Activated naive CD4-positive, alpha-beta T cell treated with anti-CD3 and anti-CD28 coated beads, Interleukin-2, amount 50 U/mL, for 16 hours (primary cell): Measurements from ENCODE around the gene MAMLD1.

Experiments
- DNase-seq: peaks from one replicate; pipeline ENCODE4 v3.0.0-alpha.2; 2020

The MAMLD1 gene

GRCh38 chrX:150358651-150359050 is 4.5 kb upstream of the MAMLD1 start:
- DNase-seq = no peak

DNA sequence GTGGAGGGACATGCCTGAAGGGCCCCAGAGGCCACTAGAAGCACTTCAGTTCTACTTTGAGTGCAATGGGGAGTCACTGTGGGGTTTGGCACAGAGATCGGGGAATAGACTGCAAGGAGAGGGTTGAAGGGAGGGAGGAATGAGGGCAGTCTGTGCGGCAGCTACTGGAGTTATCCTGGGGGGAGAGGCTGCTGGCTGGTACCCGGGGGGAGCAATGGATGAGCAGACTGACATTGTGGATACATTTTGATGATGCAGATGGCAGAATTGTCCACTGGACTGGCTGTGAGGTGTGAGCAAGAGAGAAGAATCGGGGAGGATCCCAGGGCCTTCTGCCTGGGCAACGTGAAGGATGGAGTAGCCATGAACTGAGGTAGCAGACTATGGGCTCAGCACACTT is 2.8 kb upstream of the MAMLD1 start:
- no peak for DNase-seq

- peak; percentile 13 for DNase-seq
Observed at GRCh38 chrX:150361070-150361776, 1.9 kb upstream of the MAMLD1 start.

DNA sequence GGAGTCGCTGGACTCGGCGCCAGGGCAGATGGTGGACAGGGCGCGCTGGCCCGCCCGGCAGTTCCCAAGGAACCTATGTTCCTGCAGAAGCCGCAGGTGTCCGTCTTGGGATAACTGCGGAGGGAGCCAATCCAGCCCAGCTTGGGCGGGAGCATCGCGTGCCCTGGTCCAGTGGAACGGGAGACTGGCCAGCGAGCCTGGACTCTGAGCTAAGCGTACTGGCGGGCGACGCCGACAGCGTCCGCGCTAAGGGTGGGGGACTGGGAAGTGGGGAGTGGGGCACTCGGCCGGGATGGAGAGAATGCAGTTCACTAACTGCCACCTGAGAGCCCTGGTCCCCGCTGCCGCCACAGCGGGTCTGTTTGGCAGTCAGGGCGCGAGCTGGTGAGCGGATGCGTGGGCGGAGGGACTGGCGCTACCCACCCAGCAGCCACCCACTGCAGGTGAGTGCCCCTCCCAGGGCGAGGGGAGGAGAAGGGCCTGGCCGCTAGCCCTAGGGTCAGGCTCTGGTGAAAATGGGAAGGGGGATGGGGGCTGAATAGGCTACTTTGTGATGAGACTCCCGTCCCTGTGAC is 1.3 kb upstream of the MAMLD1 start:
- peak; percentile 22 for DNase-seq

GRCh38 chrX:150363561-150364346 is 637 bp downstream of the MAMLD1 start:
- peak; percentile 14 for DNase-seq

DNA sequence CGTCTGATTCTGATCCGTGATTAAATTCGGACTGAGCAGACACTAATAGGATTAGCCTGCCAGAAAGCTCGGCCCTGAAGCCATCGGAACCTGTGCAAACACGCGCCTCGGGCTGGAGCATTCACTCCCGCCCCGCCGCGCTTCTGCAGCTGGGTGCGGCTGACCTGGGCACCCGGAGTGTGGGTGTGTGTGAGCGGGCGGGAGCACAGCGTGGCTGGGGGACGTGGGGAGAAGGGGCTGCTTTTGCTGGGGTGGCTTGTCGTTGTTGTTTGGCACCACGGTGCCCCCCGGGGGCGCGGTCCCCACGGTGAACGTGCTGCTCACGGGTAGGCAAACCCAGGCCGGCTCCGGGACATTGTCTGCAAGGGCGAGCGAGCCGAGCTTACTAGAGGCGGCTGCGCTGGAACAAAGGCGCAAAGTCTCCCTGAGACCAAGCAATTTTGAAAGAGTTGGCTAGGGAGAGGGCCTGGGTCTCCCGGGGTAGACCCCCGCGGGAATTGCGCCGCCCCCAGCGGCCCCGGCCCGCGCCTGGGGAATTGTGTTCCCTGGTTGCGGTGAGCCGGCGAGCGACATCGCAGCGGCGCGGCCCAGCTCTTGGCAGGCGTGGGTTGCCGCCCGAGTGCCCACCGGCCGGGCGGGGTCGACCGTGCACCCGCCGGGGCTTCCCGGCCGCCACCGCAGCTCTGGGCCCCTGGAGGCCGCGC is 1.4 kb downstream of the MAMLD1 start:
- peak; percentile 23 for DNase-seq

DNA sequence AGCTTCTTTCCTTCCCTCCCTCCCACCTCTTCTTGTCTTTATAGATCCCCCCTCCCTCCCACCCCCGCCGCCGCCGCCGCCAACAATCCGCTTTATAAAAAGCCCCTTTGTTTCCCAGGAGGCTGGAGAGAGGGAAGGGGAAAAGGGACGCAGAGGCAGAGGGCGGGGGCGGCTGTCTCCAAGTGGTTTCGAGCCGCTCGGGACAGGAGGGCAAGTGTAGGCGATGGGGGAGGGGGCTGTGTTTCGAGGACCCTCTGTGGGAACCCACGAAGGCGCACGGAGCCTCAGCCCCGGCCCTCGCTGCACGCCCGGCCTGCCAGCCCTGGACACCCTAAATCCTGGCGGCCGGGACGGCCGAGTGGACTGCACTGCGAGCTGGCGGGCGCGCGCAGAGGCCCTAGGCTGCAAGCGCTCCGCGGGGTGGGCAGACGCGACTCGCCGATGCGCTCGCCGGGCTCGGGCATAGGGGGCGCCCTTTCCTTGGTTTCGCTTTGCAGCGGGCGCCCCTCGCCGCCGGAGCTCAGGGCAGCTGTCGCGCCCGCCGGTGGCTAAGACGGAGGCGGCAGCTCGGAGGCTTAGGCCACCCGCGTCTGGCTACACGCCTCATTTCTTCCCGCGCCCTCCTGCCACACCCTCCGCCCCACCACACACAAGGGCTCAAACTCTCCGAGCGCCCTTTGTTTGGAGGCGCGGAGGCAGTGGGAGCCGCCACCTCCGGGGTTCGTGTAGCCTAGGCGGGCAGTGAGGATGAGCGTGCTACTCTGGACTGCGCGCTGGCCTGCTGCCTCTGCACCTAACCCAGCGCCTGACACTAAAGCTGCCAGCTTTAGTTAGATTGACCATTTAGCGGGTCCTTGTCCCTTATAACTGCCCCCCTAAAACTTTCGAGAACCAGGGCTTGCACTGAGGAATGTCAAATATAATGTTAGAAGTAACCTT is 2.2 kb downstream of the MAMLD1 start:
- peak; percentile 49 for DNase-seq

DNA sequence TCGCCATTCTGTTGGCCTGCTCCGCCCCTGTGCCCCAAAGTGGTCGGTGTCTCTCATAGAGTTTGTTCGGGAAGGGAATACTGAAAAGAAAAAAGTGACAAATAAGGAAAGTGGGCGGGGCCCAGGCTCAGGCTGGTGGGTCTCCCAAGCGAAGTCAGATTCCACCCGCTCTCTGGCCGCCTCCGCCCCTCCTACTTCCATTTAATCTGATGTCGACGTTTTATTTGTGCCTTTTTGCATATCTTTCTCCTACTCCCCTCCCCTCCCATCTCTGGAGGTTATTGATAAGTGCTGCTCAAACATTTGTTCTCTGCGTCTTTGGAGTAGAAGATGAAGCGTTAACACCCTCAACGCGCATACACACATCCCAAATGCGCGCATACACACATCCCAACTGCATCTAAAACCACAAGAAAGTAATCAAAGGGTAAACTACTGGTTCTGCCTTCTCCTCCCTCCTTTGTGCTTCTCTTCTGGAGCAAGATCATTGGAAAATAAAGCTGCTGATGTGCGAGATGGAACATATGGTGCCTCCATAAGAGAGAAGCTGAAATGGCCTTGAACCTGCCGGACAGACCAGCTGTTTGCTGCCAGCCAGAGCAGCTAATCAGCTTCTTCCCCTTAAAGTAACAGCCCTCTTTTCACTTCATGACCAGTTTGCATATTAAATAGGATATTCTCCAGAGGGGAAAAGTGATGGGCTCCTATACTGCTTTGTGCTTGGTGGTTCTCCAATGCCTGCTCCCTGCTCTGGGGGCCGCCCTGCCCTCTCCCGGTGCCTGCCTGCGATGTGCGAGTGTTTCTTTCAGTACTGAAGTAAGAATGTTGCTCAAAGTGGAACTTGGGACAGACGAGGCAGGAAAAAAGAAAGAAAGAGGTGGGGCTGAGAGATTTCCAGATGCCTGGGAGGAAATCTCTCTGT is 3.1 kb downstream of the MAMLD1 start:
- peak; percentile 10 for DNase-seq

DNA sequence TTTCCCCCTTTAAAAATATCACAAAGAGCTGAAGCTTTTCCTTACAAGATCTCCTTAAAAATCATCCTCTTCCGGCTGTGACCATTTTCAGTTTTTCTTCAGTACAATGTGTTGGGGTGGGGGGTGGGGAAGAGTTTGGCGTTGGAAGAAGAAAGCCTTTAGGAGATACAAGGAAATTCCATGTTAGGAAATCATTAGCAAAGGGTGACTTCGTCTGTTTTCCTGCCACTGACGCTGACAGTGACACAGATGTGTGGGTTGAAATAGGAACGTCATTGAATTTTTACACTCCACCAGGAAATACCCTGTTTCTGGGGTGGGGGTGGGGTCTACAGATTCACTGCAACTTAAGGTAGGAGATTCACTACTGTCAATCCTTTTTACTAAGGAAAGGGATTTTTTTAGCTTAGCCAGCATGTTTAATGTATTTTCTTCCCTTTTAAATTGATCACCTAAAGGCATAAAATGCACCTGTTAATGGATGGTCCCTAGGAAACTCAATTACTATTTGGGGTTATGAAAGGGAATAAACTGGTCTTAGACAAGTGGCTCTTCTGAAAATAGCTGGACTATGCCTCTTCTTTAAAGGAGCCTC is 3.9 kb downstream of the MAMLD1 start:
- DNase-seq = no peak

DNA sequence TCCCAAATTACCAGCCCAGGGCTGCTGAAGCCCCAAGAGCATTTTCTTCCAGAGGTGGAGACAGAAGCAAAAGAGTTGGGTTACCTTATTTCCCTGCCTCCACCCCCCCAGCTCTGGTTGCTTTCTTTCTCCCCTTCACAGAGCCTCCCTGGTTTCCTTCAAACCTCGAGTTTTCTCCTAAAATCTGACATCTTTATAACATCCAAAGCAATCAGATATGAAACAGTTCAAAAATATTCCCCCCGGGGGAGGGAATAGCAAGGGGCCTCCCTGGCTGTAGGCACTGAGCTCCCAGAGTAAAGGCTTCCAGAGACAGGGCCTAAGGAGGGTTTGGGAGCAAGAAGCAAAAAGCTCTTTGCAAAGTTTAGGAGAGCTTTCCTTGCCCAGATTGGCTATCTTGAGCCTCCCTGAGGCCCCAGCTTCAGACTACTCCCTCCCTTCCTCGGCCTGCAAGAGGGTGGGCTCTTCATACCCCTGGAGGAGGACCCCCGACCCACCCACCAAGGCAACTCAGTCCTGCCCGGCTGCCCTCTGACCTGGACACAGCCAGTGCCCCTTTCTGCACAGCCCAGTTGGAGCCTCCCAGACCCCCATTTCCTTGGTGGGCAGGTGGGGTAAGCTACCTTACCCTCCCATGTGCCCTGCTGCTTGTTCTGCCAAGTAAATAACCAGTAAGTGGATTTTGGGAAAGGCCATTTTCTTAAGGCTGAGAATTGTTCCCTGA is 7.6 kb downstream of the MAMLD1 start:
- no peak for DNase-seq

GRCh38 chrX:150371877-150372276 is 8.8 kb downstream of the MAMLD1 start:
- no peak for DNase-seq

DNA sequence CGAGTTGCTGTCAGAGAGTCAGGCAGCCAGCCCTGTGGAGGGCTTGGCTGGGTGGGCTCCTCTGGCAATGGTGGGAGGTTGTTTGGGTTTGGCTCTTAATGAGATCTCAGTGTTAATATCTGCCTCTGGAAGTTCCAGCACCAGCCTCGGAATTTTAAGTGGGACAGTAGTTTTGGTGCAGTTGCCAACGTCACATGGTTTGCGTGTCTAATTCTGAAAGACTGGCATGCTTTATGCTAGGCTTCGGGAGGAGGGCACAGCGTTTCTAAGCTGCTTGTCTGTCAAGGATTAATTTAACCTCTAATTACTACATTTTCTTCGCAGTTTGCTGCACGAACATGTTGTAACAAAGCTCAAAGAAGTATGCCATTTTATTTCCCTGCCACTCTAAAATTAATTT is 9.2 kb downstream of the MAMLD1 start:
- no peak for DNase-seq

- DNase-seq = no peak
Observed at GRCh38 chrX:150372756-150373155, 9.6 kb downstream of the MAMLD1 start.

DNA sequence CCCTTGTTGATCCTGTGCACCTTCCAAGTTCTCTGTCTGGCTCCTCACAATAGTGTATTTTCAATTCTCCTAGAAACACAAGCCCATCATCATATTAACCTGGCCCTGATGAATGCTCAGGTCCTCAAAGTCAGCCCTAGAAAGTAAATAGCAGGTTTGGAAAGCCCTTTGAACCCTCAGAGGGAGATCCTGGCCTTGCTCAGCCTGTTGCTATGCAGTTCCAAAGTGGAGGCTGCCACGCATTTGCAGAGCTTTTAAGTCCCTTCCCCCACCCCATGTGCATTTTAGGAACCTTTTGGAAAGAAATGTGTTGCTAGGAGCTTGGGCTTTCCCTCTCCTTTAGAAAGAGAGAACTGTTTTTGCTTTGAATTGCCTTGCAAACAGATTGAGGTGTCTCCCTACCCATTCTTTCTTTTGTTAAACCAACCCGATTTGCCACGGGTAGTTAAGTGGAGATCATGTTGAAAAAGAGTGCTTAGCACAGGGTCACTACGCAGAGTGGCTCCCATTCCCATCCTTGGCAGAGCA is 12.2 kb downstream of the MAMLD1 start:
- DNase-seq = no peak

DNA sequence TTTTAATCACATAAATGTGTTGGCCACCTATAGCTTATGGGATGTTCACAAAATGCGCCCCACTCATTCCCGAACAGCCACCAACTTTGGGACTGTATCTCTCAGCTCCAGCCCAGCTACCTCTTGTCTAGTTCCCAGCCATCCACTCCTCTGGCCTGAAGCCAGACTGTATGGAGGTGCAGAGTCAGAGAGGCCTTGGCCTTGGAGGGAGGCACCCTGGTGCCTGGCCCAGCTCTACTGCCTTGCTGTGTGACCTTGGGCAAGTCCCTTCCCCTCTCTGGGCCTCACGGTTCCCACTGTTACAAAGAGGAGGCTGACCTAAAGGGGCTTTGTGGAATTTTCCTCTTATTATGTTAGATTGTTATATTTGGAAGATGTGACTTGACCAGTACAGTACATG is 13.9 kb downstream of the MAMLD1 start:
- DNase-seq = no peak

- no peak for DNase-seq
Observed at GRCh38 chrX:150405006-150405405, 41.9 kb downstream of the MAMLD1 start.

DNA sequence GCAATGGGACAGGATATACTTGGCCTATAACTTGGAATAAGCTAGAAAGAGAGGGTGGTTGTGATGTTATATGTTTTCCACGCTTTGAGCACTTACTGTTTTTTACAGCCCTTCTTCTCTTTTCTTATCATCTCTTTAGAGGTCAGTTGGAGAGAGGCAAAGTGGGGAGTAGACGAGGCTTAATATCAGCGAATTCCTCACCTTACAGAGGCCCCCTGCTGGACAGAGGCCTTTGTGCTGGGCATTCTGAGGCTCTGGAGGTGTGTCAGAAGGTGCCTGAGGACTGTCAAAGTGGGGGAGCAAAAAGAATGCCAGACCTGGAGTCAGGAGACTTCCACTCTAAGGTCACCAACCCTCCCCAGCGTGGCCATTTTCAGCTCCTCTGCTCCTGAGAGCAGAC is 42.5 kb downstream of the MAMLD1 start:
- no peak for DNase-seq

DNA sequence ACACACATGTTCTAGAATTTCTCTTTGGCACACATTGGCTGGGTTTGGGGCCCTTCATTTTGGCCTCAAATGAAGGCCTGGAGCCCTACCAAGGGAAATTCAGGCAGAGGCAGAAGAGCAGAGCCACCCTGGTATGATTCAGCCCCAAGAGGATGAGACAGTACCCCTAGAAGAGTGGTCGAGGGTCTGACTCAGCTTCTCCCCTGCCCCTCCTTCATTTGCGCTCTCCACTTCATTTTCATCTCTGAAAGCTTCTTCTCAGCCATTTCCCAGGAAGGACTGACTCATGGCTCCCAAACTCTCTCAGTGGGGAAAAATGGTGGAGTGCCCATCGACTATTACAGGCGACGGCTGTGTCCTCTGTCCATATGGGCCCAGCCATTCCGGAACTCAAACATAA is 43.5 kb downstream of the MAMLD1 start:
- no peak for DNase-seq

DNA sequence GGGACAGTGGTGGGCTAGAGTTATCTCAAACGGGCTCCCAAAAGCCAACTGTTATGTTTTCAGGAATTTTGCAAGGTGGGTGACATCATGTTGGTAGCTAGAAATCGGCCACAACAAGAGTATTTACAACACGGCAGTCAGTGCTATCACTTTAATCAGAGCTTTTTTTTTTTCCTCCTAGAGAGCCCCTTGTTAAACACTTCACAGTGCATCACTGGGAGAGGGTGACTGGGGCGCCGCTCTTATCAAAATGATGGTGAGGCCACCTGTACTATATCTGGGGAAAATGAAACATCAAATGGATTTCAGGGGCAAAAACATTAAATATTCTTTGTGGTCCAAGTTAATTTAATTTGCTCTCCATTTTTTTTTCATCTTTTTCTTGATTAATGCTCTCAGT is 44.9 kb downstream of the MAMLD1 start:
- DNase-seq = no peak

- DNase-seq = no peak
Observed at GRCh38 chrX:150408561-150408960, 45.4 kb downstream of the MAMLD1 start.
